IPS-18c (cell line): ENCODE data around the gene IFITM1.
"Not testable (repeated sequence)": the region's sequence is repeated elsewhere in the genome, so short reads cannot be mapped to it uniquely, and the experiment has no call there.

Experiments
- H3K4me3 ChIP-seq: 2 replicates; pipeline ENCODE4 v1.7.0; 2013; ENCODE audit warnings: low read depth, mild to moderate bottlenecking, low read length, moderate library complexity; ENCODE audit not compliant: insufficient read depth
- H3K9me3 ChIP-seq: one replicate; pipeline ENCODE4 v1.6.1; 2013; ENCODE audit warnings: mild to moderate bottlenecking, low read length, moderate library complexity; ENCODE audit not compliant: control insufficient read depth, insufficient read depth

IFITM1 gene

GRCh38 chr11:346529-346928 lies 32.7 kb downstream of the IFITM1 start:
- peaks cover 1% of the 10 kb centered on the region for H3K9me3 ChIP-seq
- H3K4me3 ChIP-seq = no peak overlapping the region

DNA sequence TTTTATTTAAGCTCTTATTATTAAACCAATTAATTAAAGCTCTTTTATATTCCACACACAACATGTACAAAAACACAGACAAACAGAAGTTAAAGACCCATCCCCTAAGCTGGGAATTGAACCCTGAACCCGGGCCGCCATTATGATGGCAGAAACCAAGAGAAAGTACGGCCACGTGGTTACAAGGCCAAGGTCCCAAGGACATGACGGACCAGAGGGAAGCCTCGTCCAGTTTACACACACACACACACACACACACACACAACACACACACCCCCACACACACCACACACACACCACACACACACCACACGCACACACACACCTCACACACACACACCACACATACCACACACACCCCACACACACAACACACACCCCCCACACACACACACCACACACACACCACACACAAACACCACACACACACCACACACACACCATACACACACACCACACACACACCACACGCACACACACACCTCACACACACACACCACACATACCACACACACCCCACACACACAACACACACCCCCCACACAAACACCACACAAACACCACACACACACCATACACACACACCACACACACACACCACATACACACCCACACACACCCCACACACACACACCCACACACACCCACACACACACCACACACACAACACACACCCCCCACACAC lies 35.6 kb downstream of the IFITM1 start:
- H3K9me3 ChIP-seq, H3K4me3 ChIP-seq: not testable (repeated sequence)

- not testable (repeated sequence) for H3K4me3 ChIP-seq
These were observed 36.3 kb downstream of the IFITM1 start for GRCh38 chr11:350033-350722.

DNA sequence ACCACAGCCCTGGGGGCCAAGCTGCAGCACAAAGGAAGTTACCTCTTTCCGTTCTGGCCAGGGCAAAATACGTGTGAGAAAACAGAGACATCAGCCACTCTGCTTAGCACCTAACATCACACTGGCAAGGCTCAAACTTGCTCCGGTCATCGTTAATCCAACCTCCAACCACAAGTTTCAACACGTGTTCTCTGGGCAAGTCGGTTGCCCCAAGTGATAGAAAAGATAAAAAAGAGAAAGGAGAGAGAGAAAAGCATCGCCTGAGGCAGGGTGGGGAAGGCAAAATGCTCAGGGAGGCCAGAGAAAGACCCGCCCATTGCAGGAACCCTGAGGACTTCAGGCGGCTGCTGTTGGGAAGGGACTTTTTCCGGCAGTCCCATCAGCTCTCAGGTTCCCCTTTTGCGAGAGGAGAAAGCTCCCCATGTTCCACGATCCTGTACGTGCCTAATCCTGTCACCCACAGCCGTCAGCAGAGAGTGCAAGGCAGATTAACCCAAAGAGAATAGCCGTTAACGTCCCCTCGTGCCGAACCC lies 36.9 kb downstream of the IFITM1 start:
- Histone ChIP-seq H3K9me3 (peaks cover 5% of the 10 kb centered on the region), H3K4me3 (no peak overlapping the region)

More at GRCh38 chr11:350033-350722, 36.3 kb downstream of the IFITM1 start:
- H3K9me3 ChIP-seq = not testable (repeated sequence)

GRCh38 chr11:351411-351810 lies 37.6 kb downstream of the IFITM1 start:
- Histone ChIP-seq H3K4me3 (no peak overlapping the region), H3K9me3 (peaks cover 5% of the 10 kb centered on the region)

GRCh38 chr11:352456-353031 lies 38.7 kb downstream of the IFITM1 start:
- Histone ChIP-seq H3K9me3 (peaks cover 5% of the 10 kb centered on the region), H3K4me3 (no peak overlapping the region)

DNA sequence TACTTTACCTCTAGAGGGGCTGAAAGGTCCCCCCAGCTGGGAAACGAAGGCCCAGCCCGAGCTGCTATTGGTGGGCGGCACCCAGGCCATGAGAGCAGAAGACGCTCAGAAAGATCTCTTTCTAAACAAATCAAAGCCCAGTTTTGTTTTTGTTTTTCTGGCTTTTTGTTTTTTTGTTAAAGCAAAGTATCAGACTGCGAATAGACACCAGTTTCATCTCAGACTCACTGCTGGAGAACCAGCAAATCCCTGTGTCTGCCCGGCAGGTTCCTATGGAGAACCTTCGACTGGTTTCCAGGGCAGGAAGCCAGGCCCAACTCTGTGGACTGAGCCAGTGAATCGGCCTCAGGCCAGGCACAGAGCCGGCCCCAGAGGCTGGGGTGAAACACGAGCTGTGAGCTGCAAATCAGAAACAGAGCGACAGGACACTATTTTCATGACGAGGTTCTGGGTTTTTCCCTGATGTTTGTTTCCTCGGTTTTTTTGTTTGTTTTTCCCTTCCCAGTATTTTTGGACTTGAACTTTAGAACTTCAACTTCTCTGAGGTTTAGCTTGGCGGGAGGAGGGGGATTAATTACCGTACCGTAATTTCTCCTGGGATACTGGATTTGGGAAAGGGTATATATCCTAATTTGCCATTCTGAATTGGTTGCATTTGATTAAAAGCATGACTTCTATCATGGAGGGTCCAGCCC lies 39.5 kb downstream of the IFITM1 start:
- Histone ChIP-seq H3K4me3 (no peak overlapping the region), H3K9me3 (peaks cover 5% of the 10 kb centered on the region)

GRCh38 chr11:355581-356458 lies 42.0 kb downstream of the IFITM1 start:
- H3K9me3 ChIP-seq = peaks cover 12% of the 10 kb centered on the region
- H3K4me3 ChIP-seq = peak overlapping the region; percentile 43; the same call in 1 of the 2 replicates

- Histone ChIP-seq H3K9me3 (peaks cover 12% of the 10 kb centered on the region), H3K4me3 (no peak overlapping the region)
These were observed 42.8 kb downstream of the IFITM1 start for GRCh38 chr11:356610-357009.

GRCh38 chr11:357582-357981 lies 43.7 kb downstream of the IFITM1 start:
- Histone ChIP-seq H3K4me3 (no peak overlapping the region), H3K9me3 (peaks cover 9% of the 10 kb centered on the region)

- peaks cover 9% of the 10 kb centered on the region for H3K9me3 ChIP-seq
- H3K4me3 ChIP-seq = no peak overlapping the region
These were observed 44.4 kb downstream of the IFITM1 start for GRCh38 chr11:358129-358800.

GRCh38 chr11:359181-359714 lies 45.4 kb downstream of the IFITM1 start:
- peaks cover 9% of the 10 kb centered on the region for H3K9me3 ChIP-seq
- no peak overlapping the region for H3K4me3 ChIP-seq

DNA sequence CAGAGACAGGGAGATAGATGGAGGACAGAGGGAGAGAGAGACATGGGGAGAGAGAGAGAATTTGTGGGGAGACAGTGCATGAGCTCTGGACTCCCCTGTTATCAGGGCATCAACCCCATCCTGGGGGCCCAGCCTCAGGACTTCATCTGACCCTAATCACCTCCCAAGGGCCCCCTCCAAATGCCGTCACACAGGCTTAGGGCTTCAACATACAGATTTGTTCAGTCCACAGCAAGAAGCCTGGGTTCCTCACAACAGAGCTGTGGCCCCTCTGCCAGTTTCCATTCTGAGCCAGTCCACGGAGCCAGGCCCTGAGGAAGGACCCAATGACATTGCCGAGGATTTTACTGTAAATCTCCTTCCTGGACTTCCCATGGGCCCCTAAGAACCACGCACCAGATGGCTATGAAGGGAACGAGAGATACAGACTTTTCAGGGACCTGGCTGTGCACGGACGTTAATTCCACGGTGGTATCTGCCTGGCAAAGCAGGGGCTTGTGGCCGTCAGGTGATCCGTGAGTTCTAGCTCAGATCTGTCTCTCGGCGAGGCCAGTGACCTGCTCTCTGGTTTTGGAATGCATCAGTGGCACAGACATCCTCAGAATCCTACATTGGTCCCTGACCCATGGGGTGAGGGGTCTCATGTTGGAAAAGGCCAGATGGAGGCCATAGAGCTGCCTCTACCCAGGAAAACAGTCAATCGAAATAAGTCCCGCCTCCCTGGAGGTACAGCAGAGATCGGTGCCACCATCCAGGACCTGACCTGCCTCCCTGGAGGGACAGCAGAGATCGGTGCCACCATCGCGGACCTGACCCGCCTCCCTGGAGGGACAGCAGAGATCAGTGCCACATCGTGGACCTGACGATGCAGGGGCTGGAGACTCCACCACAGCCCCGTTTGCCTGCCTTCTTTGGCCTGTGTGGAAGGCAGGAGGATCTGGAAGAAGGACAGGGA lies 46.8 kb downstream of the IFITM1 start:
- Histone ChIP-seq H3K9me3 (peaks cover 9% of the 10 kb centered on the region), H3K4me3 (no peak overlapping the region)

- Histone ChIP-seq H3K9me3 (peaks cover 9% of the 10 kb centered on the region), H3K4me3 (no peak overlapping the region)
These were observed 49.0 kb downstream of the IFITM1 start for GRCh38 chr11:362642-363442.
